ENCODE measurements around the gene BNIP1.
A peak's percentile ranks its signal among the peaks of the same experiment; 100 is the strongest.
"Not testable (repeated sequence)": the region's sequence is repeated elsewhere in the genome, so short reads cannot be mapped to it uniquely, and the experiment has no call there.

BNIP1 gene, protein sequence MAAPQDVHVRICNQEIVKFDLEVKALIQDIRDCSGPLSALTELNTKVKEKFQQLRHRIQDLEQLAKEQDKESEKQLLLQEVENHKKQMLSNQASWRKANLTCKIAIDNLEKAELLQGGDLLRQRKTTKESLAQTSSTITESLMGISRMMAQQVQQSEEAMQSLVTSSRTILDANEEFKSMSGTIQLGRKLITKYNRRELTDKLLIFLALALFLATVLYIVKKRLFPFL

DNA sequence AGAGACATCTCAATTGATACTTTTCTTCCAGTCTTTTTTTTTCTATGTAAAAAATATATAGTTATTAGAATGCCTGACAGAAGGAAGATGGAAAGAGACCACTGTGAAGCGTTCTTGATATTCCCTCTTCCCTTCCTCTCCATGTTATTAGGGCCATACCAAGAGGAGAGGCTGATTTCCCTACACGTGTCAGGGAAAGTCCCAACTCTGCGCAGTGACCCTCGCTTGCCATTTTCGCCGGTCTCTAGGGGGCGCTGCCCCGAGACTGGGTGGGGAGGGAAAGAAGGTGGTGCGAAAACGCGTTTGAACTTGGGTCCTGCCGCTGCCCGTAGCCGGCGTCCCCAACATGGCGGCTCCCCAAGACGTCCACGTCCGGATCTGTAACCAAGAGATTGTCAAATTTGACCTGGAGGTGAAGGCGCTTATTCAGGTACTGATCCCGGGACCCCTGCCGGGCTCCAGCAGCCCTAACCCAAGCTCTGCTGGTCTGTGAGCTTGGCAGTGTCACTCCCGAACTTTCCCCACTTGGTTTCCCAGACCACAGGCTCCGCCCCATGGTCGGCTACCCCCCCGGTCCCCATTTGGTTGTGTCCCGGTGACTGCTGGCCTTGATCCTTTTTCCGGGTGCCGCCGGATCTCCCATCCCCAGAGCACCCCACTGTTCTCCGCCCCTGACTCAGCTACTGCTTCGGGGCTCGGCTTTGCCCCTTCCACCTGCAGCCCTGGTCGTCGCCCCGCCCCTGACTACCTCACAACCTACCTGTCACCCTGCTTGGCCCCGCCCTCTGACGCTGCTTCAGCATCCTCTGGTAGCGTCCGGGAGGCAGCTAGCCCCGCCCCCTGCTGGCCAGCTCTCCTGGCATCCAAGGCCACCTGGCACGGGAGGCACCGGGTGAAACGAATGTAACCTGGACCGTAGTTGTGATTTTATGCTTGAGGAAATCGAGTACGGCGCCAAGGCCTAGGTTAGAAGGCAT, at the start of gene BNIP1:
Gene BNIP1 (plus strand): TSS at position 332 of the 977 bp plus-strand sequence. CDS start 15 bp downstream, at position 347.
- peak; percentile 97 for DNase-seq (ENCODE audit: low spot score)

DNA sequence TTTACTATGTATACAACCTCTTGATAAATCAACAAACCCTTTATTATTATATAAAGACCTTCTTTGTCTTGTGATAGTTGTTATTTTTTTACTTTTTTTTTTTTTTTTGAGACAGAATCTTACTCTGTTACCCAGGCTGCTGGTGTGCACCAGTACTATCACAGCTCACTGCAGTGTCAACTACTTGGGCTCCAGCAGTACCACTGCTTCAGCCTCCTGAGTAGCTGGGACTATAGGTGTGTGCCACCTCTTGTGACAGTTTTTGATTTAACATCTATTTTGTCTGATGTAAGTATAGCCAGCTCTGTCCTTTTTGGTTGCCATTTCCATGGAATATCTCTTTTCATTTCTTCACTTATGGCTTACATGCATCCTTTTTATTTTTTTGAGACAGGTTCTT, 45.5 kb upstream of the BNIP1 start:
- DNase-seq (ENCODE audit: low spot score), result no peak

DNA sequence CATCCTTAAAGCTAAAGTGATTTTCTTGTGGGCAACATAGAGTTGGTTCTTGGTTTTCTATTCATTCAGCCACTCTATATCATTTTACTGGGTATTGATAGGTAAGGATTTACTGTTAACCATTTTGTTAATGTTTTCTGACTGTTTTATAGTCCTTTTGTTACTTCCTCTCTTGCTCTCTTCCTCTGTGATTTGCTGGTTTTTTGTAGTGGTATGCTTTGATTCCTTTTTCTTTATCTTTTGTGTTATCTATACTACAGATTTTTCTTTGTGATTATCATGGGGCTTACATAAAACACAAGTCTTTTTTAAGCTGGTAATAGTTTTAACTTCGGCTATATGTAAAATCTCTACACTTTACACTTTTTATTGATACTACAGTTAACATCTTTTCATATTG, 44.9 kb upstream of the BNIP1 start:
- DNase-seq (ENCODE audit: low spot score), result no peak

DNA sequence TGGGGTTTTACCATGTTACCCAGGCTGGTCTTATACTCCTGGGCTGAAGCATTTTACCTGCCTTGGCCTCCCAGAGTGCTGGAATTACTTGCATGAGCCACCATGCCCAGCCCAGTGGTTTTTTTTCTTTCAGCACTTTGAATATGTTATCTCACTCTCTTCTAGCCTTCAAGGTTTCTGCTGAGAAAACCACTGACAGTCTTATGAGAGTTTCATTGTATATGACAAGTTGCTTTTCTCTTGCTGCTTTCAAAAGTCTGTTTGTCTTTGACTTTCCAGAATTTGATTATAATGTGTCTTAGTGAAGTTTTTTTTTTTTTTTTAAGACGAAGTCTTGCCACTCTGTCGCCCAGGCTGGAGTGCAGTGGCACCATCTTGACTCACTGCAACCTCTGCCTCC, 43.1 kb upstream of the BNIP1 start:
- DNase-seq (ENCODE audit: low spot score), result no peak

DNA sequence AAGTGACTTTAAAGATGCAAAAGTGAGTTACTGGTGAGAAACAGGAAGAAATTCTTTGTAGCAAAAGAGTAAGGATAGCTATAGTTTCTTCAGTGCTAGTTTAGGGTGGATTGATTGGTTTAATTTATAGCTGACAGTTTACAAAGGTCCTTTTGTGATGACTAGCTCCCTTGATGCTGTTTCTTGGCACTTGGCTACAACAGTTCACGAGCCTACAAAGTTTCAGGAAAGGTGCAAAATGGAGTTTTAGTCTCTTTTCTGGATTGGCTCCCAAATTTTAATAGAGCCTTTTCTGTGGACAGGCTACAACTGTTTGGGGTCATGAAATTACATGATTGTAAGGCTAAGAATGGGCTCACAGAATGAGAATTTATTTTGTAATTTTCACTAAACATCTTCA, 40.9 kb upstream of the BNIP1 start:
- no peak for DNase-seq (ENCODE audit: low spot score)

DNA sequence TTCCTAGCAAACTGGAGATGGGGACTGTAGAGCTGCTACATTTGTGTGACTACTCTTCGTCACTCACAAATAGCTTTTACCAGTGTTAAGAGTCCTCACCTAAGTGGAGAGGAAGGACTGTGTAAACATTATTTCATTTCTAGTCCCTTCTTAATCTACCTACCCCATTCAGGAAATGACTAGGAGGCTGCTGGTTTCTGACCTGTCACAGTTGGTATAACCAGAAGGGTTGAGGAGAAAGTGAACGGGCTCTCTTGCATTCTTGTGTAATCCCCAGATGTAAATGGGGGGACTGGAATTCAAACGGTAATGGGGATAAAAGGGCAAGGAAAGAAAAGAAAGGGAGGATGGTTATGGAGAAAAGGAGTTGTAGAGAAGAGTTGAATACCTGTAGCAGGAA, 35.4 kb upstream of the BNIP1 start:
- DNase-seq (ENCODE audit: low spot score), result no peak

DNA sequence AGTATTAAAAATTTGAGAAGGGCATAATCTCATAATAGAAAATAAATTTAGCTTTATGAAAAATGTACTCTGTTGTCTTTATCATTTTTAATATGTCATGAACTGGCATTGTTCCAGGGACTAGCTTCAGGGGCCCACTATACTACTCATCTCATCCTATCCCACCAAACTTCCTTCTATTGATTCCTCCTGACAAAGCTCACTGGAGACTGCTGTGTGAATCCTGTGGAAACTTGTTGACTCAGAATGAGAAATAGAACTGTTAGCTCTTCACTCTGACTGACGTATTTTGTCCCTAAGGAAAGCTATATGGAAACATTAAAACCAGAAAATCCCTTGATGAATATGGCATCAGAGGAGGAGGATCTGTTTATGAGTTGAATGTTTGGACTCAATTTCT, 29.8 kb upstream of the BNIP1 start:
- DNase-seq (ENCODE audit: low spot score), result no peak

DNA sequence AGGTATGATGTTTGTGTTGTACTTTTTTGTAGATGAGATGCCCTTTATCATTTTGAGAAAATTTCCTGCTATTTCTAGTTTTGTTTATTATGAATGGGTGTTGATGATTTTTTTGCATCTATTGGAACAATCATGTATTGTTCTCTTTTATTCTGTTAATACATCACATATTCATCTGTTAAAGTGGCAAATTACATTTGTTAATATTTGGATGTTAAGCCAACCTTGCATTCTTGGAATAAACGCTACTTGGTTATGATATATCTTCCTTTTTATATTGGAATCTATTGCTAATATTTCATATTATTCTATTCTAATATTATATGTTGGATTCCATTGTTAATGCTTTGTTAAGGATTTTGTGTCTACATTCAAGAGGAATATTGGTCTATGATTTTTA, 24.6 kb upstream of the BNIP1 start:
- no peak for DNase-seq (ENCODE audit: low spot score)

DNA sequence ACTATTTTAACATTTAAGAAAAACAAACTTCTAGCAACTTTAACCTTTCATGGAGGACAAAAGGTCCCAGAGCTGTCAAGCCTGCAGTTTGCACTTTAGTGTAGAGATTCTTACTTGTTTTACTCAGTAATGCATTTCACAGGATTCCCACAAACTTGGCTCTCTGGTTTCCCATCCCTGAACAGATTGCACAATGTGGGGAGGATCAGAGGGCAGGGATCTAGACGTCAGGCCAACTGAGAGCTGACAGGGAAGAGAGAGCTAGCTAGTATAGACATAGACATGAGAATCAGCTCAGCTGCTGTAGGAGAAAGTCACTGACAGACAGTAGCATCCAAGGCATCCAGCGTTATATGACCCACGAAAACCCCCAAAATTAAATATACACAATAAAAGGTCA, 20.9 kb upstream of the BNIP1 start:
- peak; percentile 17 for DNase-seq (ENCODE audit: low spot score)

DNA sequence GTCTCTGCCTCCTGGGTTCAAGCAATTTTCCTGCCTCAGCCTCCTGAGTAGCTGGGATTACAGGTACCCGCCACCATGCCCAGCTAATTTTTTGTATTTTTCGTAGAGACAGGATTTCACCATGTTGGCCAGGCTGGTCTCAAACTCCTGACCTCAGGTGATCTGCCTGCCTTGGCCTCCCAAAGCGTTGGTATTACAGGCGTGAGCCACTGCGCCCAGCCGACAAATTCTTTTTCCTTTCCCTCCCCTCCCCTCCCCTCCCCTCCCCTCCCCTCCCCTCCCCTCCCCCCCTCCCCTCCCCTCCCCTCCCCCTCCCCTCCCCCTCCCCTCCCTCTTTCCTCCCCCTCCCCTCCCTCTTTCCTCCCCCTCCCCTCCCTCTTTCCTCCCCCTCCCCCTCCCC, 12.2 kb upstream of the BNIP1 start:
- DNase-seq (ENCODE audit: low spot score), result not testable (repeated sequence)

DNA sequence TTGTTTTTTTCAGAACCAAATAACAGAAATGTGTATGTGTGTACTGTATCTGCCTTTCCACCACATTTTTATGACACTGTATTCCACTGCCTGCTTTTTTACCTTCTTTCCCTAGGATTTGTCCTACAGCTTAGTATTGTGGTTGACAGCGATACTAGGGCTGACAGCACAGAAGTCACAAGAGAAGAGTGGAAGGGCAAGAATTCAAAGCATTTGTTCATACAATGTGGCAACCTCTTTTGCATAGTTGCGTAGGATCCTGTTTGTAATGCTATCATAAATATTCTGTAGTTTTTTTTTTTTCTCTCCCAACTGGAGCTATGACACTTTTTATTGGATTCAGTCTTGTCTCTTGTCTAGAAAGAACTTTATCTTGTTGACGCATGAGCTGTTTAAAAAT, 5.6 kb upstream of the BNIP1 start:
- no peak for DNase-seq (ENCODE audit: low spot score)

DNA sequence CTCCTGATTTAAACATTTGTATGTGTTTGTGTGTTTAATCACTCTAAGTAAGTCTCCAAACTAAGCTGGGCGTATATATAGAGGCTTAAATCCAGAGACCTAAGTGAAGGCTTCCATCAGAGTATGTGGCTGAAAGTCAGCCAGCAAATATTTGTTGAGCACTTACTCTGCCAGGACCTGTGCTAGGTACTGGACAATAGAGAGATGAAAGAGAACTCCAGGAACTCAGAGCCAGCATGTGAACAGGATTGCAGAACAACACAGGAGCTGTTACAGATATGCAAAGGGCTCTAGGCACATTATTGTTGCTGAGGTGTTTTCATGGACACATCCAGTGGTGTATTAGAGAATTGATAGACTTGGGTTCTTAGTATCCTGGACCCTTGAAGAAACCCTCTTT, 4.7 kb upstream of the BNIP1 start:
- no peak for DNase-seq (ENCODE audit: low spot score)

DNA sequence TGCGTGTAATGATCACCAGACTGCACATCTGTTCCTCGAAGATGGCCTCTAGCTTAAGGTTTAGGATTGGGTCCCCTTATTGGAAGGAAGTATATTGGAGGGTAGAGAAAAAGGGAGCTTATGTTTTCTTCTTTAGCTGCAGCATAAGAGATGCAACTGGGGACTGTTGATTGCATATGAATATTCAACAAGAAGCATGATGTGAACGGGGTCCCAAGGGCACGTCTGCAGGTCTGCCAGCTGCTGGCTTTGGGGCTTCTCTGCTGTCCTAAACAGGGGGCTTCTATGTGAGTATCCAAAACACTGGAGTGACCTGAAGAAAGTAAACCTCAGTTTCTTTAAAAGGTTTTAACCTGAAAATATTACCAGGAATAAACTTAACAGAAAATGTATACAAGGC, 3.6 kb upstream of the BNIP1 start:
- DNase-seq (ENCODE audit: low spot score), result no peak

DNA sequence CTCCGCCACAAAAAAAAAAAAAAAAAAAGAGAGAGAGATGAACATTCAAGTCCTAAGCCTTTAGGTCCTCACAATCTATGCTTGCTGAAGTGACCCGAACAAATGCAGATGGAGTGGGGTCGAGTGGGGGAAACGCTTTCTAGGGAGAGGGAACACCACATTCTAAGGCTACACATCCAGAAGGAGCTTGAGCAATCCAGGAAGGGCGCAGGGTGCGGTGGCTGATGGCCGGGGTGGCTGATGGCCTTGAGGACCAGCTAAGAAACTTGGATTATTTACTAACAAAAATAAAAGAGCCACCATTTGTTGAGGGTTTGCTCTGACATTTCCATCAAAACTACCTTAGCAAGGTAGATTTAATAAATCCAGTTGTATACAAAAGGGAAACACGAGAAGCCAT, 764 bp upstream of the BNIP1 start:
- no peak for DNase-seq (ENCODE audit: low spot score)

DNA sequence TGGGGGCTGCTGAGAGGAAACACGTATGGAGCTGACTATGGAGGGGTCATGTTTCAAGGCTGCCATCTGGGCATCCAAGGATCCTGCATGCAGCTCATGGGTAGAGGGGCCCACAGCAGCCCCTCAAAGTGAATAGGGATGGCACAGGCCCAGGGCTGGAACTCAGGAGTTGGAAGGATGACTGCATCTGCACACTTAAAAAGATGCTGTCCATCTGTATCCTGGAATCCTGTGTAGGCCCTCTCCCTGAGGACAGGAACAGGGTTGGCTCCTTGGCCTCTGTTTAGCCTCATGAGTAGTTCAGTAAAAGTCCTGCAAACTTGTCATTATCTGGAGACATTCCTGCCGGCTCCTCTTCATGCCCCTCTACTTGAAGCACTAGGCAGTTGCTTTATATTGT, 4.0 kb downstream of the BNIP1 start:
- no peak for DNase-seq (ENCODE audit: low spot score)

DNA sequence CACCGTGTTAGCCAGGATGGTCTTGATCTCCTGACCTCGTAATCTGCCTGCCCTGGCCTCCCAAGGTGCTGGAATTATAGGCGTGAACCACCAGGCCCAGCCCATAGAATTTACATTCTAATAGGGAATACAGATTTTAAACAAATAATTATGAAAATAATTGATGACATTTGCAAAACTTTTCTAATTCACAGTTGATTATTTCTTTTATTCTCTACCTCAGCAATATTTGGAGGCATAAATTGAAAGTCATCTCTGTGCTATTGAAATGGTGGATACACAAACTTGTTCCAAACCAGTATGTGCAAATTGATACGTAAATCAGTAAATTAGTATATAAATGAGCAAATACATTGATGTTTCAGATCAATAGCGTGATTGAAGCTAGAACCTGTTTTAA, 8.2 kb downstream of the BNIP1 start:
- DNase-seq (ENCODE audit: low spot score), result no peak

DNA sequence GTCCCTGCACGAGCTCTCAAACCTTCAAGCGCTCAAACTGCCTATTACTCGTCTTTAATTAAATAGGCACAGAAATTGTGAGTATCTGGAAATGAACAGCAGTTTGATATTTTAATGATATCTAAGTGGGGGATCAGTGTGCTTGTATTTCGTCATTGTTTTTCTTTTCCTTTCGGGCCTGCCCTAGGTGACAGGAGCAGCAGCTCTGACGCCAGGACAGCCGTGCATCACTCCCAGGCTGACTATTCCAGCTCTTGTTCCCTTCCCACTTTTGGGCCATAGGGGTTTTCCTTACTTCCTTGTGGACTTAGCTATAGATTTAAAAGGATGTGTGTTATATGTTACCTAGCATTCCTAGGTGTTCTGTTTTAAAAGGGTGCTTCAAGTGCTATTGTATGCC, 9.5 kb downstream of the BNIP1 start:
- no peak for DNase-seq (ENCODE audit: low spot score)

DNA sequence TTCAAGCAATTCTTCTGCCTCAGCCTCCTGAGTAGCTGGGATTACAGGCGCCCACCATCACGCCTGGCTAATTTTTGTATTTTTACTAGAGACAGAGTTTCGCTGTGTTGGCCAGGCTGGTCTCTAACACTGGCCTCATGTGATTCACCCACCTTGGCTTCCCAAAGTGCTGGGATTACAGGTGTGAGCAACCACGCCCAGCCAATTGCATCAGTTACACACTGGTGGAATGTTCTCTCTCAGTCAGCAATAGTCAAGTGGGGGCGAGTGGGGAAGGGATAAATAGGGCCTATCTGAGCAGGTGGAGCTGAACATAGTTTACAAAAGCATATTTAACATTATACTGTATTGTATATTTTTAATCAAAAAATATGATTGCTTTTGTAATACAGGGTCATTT, 10.3 kb downstream of the BNIP1 start:
- DNase-seq (ENCODE audit: low spot score), result not testable (repeated sequence)

DNA sequence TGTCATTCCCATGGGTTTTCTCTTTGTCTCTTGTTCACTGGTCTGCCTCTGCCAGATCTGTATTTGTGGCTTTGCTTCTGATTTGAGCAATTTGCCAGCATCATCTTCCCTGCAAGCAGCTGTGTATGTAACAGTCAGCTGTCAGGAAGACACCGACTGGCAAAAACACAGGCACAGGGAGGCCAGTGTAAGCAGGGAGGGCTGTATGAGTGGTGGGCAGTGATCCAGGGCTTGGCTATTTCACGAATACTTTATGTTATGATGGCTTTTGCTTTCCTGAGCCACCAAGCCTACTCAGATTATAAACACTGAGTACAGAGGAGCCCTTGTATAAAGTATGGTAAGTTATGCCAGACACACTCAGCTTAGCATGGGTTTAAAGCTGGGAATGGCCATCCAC, 11.6 kb downstream of the BNIP1 start:
- no peak for DNase-seq (ENCODE audit: low spot score)

DNA sequence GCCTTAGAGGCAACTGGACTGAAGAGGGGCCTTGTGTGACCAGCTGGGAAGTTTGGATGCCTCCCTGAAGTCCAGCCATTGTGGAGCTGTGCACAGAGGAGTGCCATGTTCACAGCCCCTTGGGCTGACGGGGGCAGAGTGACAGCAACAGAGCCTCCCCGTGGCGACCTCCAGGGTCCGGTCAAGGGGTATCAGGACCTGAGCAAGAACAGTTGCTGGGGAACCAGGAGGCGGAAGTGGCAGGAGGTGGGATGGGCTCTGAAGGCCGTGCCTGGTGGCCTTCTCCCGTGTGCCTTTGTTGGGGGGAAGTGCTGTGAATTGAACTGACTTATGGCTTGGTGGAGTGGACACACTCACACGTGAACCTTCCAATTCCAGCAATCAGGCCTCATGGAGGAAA, 14.0 kb downstream of the BNIP1 start:
- no peak for DNase-seq (ENCODE audit: low spot score)

DNA sequence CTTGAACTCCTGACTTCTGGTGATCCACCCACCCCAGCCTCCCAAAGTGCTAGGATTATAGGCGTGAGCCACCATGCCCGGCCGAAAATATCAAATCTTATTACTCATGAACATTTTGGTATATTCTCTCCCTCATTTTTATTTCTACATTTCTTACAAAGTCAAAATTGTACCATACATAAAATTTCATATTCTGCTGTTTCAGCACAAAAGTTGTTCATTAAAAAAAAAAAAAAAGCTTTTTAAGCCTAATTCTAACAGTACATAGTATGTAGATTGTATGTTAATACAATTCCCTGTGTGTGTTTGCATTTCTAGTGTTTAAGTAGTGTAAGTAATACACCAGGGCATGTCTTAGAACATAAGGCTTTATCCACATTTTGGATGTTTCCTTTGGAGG, 14.9 kb downstream of the BNIP1 start:
- no peak for DNase-seq (ENCODE audit: low spot score)

DNA sequence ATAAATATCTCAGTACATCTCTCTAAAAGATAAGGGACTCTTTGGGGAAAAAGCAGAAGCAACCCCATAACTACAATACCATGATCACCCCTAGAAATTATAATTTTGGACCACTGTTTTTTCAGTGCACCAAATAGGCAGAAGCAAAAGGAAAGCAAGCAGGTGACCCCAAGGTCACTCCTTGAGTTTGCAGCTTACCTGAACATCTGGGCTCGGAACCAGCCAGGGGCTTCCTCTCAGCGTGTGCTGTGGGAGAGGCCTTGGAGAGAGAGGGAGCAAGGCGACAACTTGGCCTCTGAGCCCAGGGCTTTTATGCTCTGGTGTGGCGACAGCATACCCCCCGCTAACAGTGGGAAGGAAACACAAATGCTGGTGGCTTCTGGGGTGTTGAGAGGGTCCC, 16.8 kb downstream of the BNIP1 start:
- no peak for DNase-seq (ENCODE audit: low spot score)

DNA sequence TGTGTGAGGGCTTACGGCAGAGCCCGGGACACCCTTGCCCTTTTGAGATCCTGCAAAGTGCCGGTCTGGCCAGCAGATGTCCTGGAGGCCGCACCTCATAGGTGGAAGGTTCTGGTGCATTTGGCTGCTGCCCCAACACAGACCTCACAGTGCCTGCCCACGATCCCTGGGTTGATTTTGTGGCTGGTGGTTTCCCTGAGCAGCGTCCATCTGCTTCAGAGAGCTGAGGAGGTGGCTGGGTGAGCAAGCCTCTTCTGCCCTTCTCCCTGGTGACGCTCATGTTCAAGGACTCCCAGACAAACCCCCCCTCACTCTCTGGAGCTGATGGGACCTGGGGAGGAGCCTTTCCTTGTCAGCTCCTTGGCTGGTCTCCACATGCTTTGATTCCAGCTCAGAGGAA, 18.9 kb downstream of the BNIP1 start:
- DNase-seq (ENCODE audit: low spot score), result no peak
